HG02973 (cell line): ENCODE measurements around the gene PFN2.

Experiments used
- ATAC-seq: cut with Tn5 transposase; IDR thresholded peaks from one replicate; pipeline ENCODE4 v1.9.1; 2021; ENCODE audit warnings: moderate library complexity; ENCODE audit not compliant: unreplicated experiment

PFN2 gene

GRCh38 chr3:149933008-149933407, 37.7 kb downstream of the PFN2 start:
- ATAC-seq, result no peak

- no peak for ATAC-seq
Measured at GRCh38 chr3:149920119-149920518, 50.6 kb downstream of the PFN2 start.

- ATAC-seq, result no peak
Measured at GRCh38 chr3:149919509-149919908, 51.2 kb downstream of the PFN2 start.

GRCh38 chr3:149917124-149917667, 53.5 kb downstream of the PFN2 start:
- ATAC-seq, result no peak
